ENCODE measurements around the gene SH3GL3.

Gene SH3GL3

DNA sequence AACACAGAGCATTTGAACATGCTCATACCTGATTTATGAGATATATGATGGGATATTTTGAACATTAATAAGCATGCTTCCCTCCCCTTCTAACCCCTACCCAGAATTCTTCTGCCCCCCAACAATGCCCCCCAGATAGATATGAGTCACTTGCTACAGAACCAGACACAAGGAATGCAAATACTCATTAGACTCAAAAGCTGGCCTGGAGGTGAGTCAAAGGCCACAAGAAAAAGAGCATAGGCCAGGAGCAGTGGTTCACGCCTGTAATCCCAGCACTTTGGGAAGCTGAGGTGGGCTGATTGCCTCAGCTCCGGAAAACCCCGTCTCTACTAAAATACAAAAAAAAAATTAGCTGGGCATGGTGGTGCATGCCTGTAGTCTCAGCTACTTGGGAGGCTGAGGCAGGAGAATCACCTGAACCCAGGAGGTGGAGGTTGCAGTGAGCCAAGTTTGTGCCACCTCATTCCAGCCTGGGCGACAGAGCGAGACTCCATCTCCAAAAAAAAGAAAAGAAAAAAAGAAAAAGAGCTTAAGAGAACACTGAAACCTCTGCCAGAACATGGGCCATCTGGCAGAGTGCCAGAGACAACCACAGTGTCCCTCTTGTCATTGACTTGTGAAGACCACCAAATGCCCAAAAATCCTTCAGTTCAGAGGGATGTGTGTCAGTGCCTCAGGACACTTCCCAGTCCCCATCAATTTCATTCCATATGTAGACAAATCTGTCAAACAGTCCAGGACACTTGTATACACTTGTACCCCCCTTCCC lies 3.9 kb upstream of the SH3GL3 start:
- no peak for ATAC-seq

DNA sequence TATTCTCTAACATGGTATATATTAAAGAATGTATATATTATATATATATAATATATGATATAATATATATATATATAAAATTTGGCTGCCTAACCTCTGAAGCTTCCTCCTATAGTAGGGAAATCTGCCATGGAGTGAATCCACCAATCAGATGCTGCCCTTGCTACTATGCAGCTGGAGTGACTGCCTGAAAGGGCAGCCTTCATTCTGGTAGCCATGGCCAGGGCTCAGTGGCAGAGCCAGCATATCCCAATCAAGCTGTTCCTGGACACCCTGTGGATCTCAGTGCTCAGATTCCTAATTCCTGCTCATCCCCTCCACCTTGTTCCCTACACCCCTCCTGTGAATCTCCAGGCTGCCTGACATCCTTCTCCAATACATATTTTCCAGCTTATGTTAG lies 2.2 kb upstream of the SH3GL3 start:
- no peak for ATAC-seq
- TF ChIP-seq SNAI2 (CRISPR knock-in tag; IDR thresholded peaks at IDR 0.05) = no peak
- no peak for TF ChIP-seq CSDC2 (CRISPR knock-in tag; IDR thresholded peaks at IDR 0.05)
- no peak for TF ChIP-seq ZFP30 (CRISPR knock-in tag; IDR thresholded peaks at IDR 0.05)
- TF ChIP-seq, protein P1, sequence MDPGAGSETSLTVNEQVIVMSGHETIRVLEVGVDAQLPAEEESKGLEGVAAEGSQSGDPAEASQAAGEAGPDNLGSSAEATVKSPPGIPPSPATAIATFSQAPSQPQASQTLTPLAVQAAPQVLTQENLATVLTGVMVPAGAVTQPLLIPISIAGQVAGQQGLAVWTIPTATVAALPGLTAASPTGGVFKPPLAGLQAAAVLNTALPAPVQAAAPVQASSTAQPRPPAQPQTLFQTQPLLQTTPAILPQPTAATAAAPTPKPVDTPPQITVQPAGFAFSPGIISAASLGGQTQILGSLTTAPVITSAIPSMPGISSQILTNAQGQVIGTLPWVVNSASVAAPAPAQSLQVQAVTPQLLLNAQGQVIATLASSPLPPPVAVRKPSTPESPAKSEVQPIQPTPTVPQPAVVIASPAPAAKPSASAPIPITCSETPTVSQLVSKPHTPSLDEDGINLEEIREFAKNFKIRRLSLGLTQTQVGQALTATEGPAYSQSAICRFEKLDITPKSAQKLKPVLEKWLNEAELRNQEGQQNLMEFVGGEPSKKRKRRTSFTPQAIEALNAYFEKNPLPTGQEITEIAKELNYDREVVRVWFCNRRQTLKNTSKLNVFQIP (CRISPR knock-in tag; IDR thresholded peaks at IDR 0.05; ENCODE audit: borderline replicate concordance, low read depth) = no peak
- no peak for TF ChIP-seq ARNTL (CRISPR knock-in tag; IDR thresholded peaks at IDR 0.05; ENCODE audit: borderline replicate concordance, low read depth)
- no peak for TF ChIP-seq OSR1 (CRISPR knock-in tag; IDR thresholded peaks at IDR 0.05)
- TF ChIP-seq ZNF70 (CRISPR knock-in tag; IDR thresholded peaks at IDR 0.05) = no peak
- TF ChIP-seq TCF4 (CRISPR knock-in tag; IDR thresholded peaks at IDR 0.05; ENCODE audit: borderline replicate concordance) = no peak
- no peak for TF ChIP-seq ZFP3 (CRISPR knock-in tag; IDR thresholded peaks at IDR 0.05)
- no peak for TF ChIP-seq PPARA (CRISPR knock-in tag; IDR thresholded peaks at IDR 0.05; ENCODE audit: borderline replicate concordance)
- no peak for TF ChIP-seq GLIS3 (CRISPR knock-in tag; IDR thresholded peaks at IDR 0.05)

More for the DNA sequence above, 3.9 kb upstream of the SH3GL3 start:
- TF ChIP-seq OSR1 (CRISPR knock-in tag; IDR thresholded peaks at IDR 0.05) (no peak), BACH2 (CRISPR knock-in tag; IDR thresholded peaks at IDR 0.05; ENCODE audit: borderline replicate concordance) (no peak), ZC3H10 (CRISPR knock-in tag; IDR thresholded peaks at IDR 0.05) (no peak)

DNA sequence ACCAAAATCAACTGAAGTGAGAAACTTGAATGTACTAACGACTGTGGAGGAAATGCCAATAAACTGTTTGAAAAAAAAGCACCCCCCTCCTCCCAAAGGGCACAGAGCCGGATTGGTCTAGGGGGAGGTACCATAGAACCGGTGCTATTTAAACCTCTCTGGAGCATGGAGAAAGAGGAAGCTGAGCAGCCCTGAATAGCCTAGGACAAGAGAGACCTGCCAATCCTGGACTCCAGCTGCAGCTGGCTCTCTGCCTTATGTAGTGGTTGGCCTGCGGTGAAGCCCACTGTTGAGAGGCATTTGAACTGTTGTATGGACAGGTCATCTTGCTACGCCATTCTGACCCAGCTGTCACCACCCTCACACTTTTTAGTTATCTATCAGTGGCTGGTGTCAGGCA lies 1.5 kb upstream of the SH3GL3 start:
- TF ChIP-seq, protein P1 (CRISPR knock-in tag; IDR thresholded peaks at IDR 0.05; ENCODE audit: borderline replicate concordance, low read depth) = no peak
- TF ChIP-seq PPARA (CRISPR knock-in tag; IDR thresholded peaks at IDR 0.05; ENCODE audit: borderline replicate concordance) (no peak), BACH2 (CRISPR knock-in tag; IDR thresholded peaks at IDR 0.05; ENCODE audit: borderline replicate concordance) (no peak), ESRRG (CRISPR knock-in tag; IDR thresholded peaks at IDR 0.05) (no peak), RARB (CRISPR knock-in tag; IDR thresholded peaks at IDR 0.05) (no peak), CSDC2 (CRISPR knock-in tag; IDR thresholded peaks at IDR 0.05) (no peak), TOX (CRISPR knock-in tag; IDR thresholded peaks at IDR 0.05; ENCODE audit: borderline replicate concordance) (no peak), ZNF70 (CRISPR knock-in tag; IDR thresholded peaks at IDR 0.05) (no peak), ZNF8 (CRISPR knock-in tag; IDR thresholded peaks at IDR 0.05) (no peak), ZNF565 (CRISPR knock-in tag; conservative IDR thresholded peaks at IDR 0.05; ENCODE audit: low read depth) (no peak), ZFP3 (CRISPR knock-in tag; IDR thresholded peaks at IDR 0.05) (no peak), ZFP30 (CRISPR knock-in tag; IDR thresholded peaks at IDR 0.05) (no peak), ARNTL (CRISPR knock-in tag; IDR thresholded peaks at IDR 0.05; ENCODE audit: borderline replicate concordance, low read depth) (no peak), TCF4 (CRISPR knock-in tag; IDR thresholded peaks at IDR 0.05; ENCODE audit: borderline replicate concordance) (no peak), GLIS3 (CRISPR knock-in tag; IDR thresholded peaks at IDR 0.05) (no peak)
- TF ChIP-seq, protein P2, sequence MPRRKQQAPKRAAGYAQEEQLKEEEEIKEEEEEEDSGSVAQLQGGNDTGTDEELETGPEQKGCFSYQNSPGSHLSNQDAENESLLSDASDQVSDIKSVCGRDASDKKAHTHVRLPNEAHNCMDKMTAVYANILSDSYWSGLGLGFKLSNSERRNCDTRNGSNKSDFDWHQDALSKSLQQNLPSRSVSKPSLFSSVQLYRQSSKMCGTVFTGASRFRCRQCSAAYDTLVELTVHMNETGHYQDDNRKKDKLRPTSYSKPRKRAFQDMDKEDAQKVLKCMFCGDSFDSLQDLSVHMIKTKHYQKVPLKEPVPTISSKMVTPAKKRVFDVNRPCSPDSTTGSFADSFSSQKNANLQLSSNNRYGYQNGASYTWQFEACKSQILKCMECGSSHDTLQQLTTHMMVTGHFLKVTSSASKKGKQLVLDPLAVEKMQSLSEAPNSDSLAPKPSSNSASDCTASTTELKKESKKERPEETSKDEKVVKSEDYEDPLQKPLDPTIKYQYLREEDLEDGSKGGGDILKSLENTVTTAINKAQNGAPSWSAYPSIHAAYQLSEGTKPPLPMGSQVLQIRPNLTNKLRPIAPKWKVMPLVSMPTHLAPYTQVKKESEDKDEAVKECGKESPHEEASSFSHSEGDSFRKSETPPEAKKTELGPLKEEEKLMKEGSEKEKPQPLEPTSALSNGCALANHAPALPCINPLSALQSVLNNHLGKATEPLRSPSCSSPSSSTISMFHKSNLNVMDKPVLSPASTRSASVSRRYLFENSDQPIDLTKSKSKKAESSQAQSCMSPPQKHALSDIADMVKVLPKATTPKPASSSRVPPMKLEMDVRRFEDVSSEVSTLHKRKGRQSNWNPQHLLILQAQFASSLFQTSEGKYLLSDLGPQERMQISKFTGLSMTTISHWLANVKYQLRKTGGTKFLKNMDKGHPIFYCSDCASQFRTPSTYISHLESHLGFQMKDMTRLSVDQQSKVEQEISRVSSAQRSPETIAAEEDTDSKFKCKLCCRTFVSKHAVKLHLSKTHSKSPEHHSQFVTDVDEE (CRISPR knock-in tag; IDR thresholded peaks at IDR 0.05) = no peak
- no peak for ATAC-seq

DNA sequence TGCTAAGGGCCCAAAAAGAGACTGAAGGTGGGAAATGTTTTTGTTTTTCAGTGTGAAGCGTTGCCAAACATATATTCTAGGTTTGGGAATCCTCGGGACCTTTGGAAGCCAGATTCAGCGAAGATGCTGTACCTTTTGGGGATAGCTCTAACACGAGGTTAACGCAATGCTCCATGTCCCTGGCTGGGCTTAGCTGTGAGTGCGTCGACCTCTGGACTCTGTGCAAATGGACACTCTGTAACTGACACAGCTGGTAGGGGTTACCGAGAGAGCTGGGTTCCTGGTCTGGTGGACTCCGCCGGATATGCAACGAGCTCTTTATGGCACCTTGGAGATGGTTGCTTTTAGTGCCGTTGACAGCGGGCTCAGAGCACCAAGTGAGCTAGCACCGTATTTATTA lies 724 bp upstream of the SH3GL3 start:
- no peak; the same call in 2 of the 3 replicates for ATAC-seq
- TF ChIP-seq, protein P3, sequence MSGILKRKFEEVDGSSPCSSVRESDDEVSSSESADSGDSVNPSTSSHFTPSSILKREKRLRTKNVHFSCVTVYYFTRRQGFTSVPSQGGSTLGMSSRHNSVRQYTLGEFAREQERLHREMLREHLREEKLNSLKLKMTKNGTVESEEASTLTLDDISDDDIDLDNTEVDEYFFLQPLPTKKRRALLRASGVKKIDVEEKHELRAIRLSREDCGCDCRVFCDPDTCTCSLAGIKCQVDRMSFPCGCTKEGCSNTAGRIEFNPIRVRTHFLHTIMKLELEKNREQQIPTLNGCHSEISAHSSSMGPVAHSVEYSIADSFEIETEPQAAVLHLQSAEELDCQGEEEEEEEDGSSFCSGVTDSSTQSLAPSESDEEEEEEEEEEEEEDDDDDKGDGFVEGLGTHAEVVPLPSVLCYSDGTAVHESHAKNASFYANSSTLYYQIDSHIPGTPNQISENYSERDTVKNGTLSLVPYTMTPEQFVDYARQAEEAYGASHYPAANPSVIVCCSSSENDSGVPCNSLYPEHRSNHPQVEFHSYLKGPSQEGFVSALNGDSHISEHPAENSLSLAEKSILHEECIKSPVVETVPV (CRISPR knock-in tag; IDR thresholded peaks at IDR 0.05) = no peak
- TF ChIP-seq OSR1 (CRISPR knock-in tag; IDR thresholded peaks at IDR 0.05) = no peak
- no peak for TF ChIP-seq ARNTL (CRISPR knock-in tag; IDR thresholded peaks at IDR 0.05; ENCODE audit: borderline replicate concordance, low read depth)
- TF ChIP-seq, protein P1 (CRISPR knock-in tag; IDR thresholded peaks at IDR 0.05; ENCODE audit: borderline replicate concordance, low read depth) = no peak
- no peak for TF ChIP-seq ZFP3 (CRISPR knock-in tag; IDR thresholded peaks at IDR 0.05)
- no peak for TF ChIP-seq ZC3H10 (CRISPR knock-in tag; IDR thresholded peaks at IDR 0.05)
- TF ChIP-seq, protein P2 (CRISPR knock-in tag; IDR thresholded peaks at IDR 0.05) = no peak
- TF ChIP-seq ZNF70 (CRISPR knock-in tag; IDR thresholded peaks at IDR 0.05) = no peak
